NCI-H146 treated with DMSO at 0.1 percent for 48 hours (cell line): ENCODE measurements around the gene WSB2.
"Not testable (repeated sequence)": the region's sequence is repeated elsewhere in the genome, so short reads cannot be mapped to it uniquely, and the experiment has no call there.

Source experiments
- DNase-seq: peaks from one replicate; lab custom pipeline; 2025; ENCODE audit not compliant: unreplicated experiment; lab: John Stamatoyannopoulos, UW

WSB2 gene

DNA sequence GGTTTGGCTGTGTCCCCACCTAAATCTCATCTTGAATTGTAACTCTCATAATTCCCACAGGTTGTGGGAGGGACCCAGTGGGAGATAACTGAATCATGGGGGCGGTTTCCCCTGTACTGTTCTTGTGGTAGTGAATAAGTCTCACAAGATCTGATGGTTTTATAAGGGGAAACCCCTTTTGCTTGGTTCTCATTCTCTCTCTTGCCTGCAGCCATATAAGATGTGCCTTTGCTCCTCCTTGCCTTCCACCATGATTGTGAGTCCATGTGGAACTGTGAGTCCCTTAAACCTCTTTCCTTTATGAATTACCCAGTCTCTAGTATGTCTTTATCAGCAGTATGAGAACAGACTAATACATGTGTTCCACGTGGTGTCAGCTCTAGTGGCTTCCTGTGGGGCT is 61.2 kb downstream of the WSB2 start:
- not testable (repeated sequence) for DNase-seq

DNA sequence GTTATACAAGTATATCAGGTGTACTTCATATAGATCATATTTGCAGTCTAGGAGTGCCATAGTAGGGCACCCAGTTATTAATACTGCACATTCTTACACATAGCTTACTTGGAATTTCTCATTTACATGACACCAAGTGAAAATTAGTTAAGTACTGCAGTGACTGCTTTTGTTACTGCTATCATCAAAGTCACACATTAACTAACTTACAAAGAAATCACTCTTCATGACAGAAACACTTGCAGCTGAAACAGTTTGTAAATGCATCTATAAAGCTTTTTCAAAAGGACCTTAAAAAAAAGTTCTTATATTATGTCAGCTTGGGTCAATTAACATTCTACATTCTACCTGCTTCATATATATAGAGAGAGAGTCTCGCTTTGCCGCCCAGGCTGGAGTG is 62.3 kb downstream of the WSB2 start:
- DNase-seq: no peak

DNA sequence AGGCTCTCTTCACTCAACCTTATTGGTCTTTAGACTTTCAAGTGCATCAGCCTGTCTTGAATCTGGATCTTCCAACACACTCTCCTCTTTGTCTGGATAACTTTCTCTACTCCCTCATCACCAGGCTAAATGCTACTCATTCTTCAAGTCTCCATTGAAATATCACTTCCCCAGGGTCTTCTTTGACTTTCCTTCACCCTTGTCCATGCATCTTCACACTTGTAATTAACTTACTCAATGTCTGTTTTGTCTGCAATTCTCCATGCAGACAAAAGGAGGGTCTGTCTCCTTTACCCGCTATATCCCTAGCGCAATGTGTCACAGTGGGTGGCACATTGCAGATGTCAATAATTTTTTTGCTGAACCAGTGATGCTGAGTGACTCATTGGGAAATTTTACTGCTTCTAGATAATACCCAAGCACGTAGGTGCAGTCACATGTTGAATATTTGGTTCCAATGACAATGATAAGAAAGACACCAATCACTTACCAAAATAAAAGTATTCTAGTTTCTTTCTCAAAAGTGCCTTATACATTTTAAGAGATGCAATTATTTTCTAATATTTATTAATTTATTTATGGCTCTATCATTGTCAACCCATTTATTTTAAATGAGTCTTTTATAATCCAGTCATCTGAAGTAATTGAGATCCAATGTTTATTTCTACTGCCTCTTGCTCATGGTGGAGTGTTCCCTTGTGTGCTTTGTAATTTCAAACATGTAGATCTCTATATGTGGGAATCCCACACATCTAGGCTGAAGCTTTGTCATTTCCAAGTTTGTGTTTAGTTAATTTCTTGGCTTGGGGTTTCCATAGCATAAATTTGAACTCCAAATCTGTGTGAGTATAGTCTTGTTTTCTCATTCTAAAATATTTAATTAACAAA is 66.2 kb downstream of the WSB2 start:
- DNase-seq: no peak

DNA sequence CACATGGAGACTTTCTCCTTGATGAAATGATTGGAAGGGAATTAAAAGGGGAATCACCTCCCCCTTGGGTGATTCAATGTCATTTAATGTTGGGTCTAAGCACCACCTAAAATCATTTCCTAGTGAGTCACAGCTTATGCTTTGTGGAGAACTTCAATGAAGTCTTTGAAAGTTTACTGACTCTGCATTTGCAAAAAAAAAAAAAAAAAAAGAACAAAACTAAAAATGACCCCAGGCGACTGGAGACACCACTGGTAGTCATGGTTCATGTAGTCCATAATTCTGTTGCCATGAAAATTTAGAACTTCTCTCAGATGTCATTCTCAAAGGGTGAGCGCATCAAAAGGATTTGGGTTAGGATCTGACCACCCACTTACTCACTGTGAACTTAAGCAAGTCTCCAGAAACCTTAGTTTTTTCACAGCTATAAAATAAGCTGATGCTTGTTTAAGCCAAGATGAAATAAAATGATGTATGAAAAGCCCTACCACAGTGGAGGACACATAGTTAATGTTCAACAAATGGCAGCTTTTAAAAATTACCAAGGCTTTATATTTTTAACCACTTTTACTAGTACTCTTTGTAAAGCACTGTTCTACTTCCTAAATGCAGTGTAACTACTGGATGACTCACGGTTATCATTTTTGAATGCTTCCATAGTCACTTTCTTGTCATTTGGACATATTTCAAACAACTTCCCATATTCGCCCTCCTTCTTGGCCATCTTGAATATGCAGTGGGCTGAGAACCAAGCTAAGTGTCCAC is 74.1 kb downstream of the WSB2 start:
- no peak for DNase-seq

DNA sequence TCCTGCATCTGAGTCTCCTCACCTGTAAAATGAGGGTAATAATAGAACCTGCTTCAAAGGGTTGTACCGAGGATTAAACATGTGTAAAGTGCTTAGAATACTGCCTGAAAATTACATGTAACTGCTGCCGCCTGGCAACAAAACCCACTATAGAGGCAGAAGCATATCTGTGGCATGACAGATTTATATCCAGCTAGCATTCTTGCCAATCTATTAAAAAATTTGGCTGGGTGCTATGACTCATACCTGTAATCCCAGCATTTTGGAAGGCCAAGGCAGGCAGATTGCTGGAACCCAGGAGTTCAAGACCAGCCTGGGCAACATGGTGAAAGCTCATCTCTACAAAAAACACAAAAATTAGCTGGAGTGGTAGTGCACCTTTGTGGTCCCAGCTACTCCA is 75.8 kb downstream of the WSB2 start:
- DNase-seq: no peak
